ENCODE data around the gene CADPS2. TPM values are rescaled to one million over a fixed set of nuclear protein-coding genes. Genes with fewer than 3 reads are reported as not detected.
"Not testable (repeated sequence)": the region's sequence is repeated elsewhere in the genome, so short reads cannot be mapped to it uniquely, and the experiment has no call there.

The CADPS2 gene
- total RNA-seq, 1 donor from 2014 or later = 22.0 TPM

- no peak for DNase-seq
Measured at GRCh38 chr7:122673951-122674350, 212.3 kb downstream of the CADPS2 start.

DNA sequence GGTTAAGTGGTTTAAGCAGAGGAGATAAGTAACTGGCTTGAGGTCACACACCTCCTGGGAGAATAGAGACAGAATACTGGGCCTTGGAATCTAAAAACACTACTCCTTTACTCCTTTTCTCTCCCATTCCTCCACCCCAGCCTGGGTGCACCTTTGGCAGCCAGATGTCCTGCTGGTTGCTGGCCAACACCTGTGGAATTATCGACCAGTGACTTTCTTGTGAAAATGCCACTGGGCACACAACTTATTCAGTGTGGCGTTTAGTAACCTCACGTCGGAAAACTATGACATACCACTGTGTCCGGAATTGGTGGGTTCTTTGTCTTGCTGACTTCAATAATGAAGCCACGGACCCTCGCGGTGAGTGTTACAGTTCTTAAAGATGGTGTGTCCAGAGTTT lies 213.7 kb downstream of the CADPS2 start:
- DNase-seq = no peak

DNA sequence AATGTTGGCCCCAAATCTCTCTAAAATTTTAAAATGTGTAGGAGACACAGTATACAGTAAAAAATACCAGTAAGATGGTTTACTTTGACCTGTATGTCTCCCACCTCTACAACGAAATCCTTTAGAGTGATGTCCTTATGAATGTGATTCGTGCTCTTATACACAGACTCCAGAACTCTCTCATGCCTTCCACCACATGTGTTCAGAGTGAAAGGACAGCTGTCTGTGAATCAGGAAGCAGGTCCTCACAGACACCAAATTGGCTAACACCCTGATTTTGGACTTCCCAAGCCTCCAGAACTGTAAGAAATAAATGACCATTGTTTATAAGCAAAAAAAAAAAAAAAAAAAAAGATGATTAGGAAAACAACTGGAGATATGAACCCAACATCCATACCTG lies 222.5 kb downstream of the CADPS2 start:
- DNase-seq = no peak

DNA sequence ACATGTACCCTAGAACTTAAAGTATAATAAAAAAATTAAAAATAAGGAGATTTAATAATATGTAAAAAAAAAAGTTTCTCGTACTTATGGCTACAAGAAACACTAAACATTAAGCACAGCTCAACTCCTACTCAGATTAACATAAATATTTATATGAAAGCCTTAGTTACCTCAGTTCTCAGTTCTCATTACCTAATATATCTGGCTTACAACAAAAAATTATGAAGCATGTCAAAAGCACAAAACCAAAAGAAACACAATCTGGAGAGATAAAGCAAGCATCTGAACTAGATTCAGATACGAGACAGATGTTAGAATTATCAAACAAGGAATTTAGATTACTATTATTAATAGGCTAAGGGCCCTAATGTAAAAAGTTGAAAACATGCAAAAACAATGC lies 227.4 kb downstream of the CADPS2 start:
- no peak for DNase-seq

DNA sequence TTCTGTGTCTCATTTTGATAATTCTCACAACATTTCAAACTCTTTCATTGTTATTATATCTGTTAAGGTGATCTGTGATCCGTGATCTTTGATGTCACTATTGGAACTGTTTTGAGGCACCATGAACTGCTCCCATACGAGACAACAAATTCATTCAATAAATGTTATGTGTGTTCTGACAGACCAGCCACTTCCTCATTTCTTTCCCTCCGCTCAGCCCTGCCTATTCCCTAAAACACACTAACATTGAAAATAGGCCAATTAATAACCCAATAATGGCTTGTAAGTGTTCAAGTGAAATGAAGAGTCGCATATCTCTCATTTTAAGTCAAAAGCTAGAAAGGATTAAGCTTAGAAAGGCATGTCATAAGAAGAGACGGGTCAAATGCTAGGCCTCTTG lies 232.6 kb downstream of the CADPS2 start:
- DNase-seq = no peak

DNA sequence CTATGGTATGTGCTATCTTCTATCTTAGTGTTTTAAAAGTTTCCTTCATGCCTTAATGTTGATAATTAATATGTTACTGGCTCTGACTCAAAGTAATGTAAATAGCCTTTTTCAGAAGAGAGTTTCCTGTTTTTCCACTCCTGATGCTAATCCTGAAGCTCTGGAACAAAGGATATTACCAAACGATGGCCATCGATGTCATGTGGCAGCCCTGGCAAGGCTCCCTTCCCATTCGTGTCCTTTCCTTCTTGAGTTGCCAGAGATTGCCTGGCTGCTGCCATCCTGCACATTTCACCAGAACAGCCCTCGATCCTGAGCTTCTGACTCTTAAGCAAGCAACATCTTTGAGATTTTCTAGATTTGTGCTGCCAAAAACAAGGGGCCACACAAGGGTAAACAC lies 233.4 kb downstream of the CADPS2 start:
- DNase-seq = no peak

- DNase-seq = no peak
Measured at GRCh38 chr7:122651451-122651850, 234.8 kb downstream of the CADPS2 start.

DNA sequence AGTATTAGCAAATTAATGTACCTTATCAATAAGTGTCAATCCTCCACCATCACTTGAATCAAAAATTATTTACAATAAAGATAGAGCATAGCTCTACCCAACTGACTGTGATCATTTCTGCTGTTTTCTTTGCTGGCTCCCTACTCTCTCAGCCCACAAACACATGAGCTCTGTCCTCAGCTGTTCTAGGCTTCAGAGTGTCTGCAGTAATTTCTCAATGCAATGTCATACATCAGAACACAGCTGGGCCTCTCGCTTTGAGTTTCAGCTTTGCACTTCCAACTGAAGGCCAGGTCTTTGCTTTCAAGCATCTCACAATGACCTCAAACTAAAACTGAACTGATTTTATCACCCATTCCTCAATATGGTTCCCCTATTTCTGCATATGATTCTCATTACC lies 243.0 kb downstream of the CADPS2 start:
- peak; percentile 35 for DNase-seq

DNA sequence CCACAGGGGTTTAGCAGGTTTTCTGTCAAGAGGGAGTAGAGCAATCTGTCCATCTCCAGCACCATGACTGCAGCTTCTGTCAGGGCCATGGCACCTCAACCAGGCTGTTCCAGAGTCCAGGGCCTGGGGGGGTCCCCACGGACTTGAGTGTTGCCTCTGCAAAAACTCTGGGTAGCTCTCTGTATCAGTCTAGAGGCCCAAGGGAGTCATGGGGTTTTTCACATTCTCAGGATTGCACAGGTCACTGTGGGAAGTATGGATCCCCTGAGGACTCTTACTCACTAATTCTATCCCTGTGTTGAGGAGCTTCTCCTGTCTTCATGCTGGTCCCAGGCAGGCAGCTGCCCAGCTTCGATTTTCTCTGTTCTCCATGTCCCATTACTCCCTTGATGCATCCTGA lies 247.8 kb downstream of the CADPS2 start:
- DNase-seq = no peak

- peak; percentile 6 for DNase-seq
Measured at GRCh38 chr7:122637784-122638183, 248.5 kb downstream of the CADPS2 start.

DNA sequence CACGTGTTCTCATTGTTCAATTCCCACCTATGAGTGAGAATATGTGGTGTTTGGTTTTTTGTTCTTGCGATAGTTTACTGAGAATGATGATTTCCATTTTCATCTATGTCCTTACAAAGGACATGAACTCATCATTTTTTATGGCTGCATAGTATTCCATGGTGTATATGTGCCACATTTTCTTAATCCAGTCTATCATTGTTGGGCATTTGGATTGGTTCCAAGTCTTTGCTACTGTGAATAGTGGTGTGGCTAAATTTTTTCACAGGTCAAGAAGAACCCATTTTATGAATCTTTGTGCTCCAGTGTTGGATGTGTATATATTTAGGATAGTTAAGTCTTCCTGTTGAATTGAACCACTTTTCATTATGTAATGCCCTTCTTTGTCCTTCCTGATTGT lies 250.8 kb downstream of the CADPS2 start:
- DNase-seq = not testable (repeated sequence)

DNA sequence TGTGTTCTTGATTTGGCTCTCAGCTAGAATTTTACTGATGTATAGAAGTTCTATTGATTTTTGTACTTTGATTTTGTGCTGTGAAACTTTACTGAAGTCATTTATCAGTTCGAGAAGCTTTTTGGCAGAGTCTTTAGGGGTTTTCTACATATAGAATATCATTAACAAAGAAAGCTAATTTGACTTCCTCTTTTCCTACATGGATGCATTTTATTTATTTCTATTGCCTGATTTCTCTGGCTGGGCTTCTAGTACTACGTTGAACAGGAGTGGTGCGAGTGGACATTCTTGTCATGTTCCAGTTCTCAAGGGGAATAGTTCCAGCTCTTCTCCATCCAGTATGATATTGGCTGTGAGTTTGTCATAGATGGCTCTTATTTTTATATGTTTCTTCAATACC lies 252.8 kb downstream of the CADPS2 start:
- DNase-seq = no peak

DNA sequence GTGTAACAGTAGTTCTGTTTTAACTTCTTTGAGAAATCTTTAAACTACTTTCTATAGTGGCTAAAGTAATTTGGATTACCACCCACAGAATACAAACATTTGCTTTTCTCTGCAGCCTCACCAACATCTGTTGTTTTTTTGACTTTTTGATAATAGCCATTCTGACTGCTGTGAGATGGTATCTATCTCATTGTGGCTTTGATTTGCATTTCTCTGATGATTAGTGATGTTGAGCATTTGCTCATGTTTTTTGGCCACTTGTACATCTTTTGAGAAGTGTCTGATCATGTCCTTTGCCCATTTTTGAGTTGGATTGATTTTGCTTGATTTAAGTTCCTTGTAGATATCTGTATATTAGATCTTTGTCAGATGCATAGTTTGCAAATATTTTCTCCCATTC lies 254.0 kb downstream of the CADPS2 start:
- DNase-seq = no peak

DNA sequence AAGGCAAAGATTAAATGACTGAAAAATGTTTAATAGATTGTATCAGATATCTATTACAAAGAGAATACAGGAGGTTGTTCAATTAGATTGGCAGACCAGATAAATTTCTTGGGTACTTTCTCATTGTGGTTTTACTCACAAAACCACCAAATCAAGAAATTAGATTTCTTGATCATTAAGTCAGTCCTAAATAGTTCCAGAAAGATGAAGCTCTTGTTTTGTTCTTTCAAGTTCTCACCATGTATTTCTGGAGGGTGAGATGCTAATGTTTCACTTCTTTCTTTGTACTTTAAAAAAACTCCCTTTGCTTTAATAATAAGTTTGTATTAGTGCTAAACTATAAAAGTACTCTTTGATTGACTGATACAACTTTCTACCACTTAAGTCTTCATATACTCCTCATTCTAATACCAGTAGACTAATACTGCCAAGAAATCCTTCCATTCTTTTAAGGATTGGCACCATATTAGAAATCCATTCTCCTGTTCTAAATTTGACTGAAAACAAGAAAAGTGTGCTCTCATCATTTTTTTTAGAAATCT lies 256.8 kb downstream of the CADPS2 start:
- DNase-seq = no peak

DNA sequence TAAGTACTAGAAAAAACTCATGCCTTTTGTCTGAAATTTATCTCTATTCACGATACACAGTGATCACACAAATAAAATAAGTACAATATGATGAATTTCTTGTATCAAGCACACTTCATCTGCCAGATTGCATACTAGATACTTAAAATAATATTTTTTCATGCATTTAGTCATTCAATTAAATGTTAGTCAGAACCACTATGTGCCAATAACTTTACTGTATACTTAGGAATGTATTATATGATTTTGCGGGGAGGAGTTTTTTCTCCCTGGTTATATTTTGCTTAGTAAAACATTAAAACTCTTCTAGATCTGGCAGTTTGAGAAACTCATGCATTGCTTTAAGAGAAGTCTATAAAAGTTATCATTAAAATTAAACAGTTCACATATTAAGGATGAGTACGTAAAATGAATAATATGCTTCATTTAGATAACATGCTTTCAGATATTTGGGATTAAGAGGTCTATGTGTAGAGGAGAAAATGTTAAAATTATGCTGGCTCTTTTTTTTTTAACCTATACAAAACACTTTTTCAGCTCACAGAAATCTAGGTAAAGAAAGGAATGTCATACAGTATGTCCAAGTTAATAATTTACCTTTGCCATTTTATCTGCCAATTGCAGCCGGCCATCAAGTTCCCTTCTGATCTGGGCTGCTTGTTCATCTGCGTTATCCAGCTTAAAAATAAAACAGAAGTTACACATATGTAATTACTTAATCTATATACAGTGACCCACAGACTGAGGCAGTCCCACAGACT lies 257.4 kb downstream of the CADPS2 start:
- no peak for DNase-seq

DNA sequence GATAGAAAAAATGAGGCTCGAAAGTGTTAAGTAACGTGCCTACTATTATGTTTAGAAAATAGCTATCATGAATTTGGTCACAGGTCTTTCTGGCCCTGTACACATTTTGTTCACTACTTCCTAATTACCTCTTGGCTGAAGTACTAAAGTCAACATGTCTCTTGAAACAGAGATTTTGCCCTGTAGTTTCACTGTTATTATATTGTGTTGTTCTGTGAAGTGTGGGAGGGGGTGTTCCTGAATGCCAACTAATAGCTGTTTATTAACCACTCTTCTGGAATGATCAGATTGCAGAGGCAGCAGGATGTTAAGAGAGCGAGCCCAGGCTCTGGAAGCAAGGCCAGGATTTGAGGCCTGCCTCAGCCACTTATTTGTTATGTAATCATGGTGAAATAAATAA lies 259.5 kb downstream of the CADPS2 start:
- no peak for DNase-seq

GRCh38 chr7:122622682-122623081 lies 263.6 kb downstream of the CADPS2 start:
- no peak for DNase-seq

DNA sequence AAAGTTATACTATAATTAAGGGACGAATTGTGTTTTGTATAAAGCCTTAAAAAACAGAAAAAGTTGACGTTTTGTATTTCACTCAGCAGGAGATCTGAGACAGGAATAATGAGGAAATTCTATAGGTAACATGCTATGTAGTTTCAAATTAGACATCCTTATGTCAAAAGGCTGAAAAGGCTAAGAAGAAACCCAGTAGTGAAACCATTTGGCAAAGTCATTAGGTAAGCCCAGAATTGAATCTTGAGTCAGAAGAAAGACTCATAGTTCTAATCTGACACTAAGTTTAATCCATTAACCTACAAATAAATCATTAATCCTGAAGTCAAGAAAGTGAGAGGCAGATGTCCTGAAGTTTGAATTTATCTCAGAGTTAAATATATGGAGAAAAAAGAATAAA lies 266.6 kb downstream of the CADPS2 start:
- DNase-seq = no peak

- no peak for DNase-seq
Measured at GRCh38 chr7:122618585-122619189, 267.6 kb downstream of the CADPS2 start.

DNA sequence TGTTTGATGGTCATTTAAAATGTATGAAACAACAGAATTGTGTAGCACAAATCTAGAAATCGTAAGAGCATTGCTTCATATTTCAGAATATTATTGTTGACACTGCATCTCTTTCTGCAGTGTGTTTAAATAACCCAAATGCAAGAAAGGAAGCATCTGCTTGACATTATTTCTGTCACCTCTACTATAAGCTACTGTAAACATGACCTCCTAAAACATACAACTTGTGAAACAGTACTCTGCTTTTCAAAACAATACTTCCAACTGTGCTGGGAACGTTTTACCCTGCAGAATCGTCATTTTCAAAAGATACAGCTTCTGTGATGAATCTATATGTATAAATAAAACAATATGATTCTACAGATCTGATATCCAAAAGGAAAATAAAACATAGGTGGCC lies 269.3 kb downstream of the CADPS2 start:
- DNase-seq = peak; percentile 4

- no peak for DNase-seq
Measured at GRCh38 chr7:122605929-122606328, 280.3 kb downstream of the CADPS2 start.

- DNase-seq = no peak
Measured at GRCh38 chr7:122604251-122604650, 282.0 kb downstream of the CADPS2 start.

DNA sequence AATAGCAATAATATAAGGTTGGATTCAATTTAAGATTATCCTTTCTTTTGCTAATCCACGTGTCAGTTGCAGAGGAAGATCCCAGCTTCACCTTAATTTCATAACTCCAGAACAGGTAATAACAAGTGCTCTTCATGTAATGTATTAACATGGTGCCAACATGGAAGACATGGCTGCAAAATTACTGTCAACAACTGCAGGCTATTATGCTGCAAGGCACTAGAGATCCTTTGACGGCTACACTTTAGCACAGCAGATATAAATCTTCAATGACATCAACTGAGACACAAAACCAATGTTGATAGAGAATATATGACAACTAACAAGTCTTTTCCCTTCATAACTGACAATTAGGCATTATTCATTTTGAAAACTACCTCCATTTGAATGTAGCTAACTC lies 283.5 kb downstream of the CADPS2 start:
- DNase-seq = no peak

- no peak for DNase-seq
Measured at GRCh38 chr7:122600630-122601029, 285.6 kb downstream of the CADPS2 start.

Data from tongue (tissue), 2 donors.